ENCODE results near the gene GAN. TPM values are rescaled to one million over a fixed set of nuclear protein-coding genes. Genes with fewer than 3 reads are reported as not detected.

Gene GAN
- total and polyA plus RNA-seq, 9 of the 15 experiments (the other 6 are each of a cell fraction or from before 2014, with no cell fraction given), result 0.83 to 15.1 (median 5.2) TPM

GRCh38 chr16:81327011-81327410 is 12.2 kb downstream of the GAN start:
- no peak for TF ChIP-seq TAF9B (IDR thresholded peaks at IDR 0.05; ENCODE audit: partially characterized antibody)
- Histone ChIP-seq H3K27ac (ENCODE audit: extremely low read depth, low read depth, low read length) (no peak overlapping the region), H3K36me3 (ENCODE audit: control insufficient read depth, insufficient read depth, low read length) (peaks cover 8% of the 10 kb centered on the region; the same call in 2 of the 3 replicates), H3K9me3 (replicated peaks; ENCODE audit: control insufficient read depth, insufficient read depth, low read depth, low read length) (no peaks in the 10 kb centered on the region), H3K9ac (ENCODE audit: insufficient read depth in 1 of 2, low read depth in 2 of 2, low read length in 2 of 2) (no peak overlapping the region), H3K27me3 (ENCODE audit: control insufficient read depth in 2 of 2, insufficient read depth in 2 of 2, low read length in 2 of 2) (no peaks in the 10 kb centered on the region), H4K20me1 (replicated peaks; ENCODE audit: control insufficient read depth, insufficient read depth, low read length) (peaks cover 9% of the 10 kb centered on the region; the same call in 1 of the 2 replicates), H3K9me1 (ENCODE audit: control insufficient read depth, insufficient read depth, low read length) (no peaks in the 10 kb centered on the region), H3K4me1 (replicated peaks in 1 of 2; ENCODE audit: control insufficient read depth in 2 of 2, insufficient read depth in 2 of 2, low read length in 2 of 2) (no peaks in the 10 kb centered on the region), H3K4me2 (ENCODE audit: insufficient read depth, low read length) (no peak overlapping the region), H3K79me2 (ENCODE audit: control insufficient read depth, insufficient read depth, low read length) (peaks cover 28% of the 10 kb centered on the region), H3K4me3 (no peak overlapping the region), H2AFZ (ENCODE audit: low read depth, low read length) (no peak overlapping the region)
- intact Hi-C loops (cut with micrococcal nuclease), result no loop called here
- FAIRE-seq, result no peak
- ChIA-PET POLR2A (interaction anchor here (0.6 to 1.8 kb wide), 5 partner anchors 8 to 571 kb away, joined by 3 to 5 read pairs (median 3); partner anchors contain the start of gene GAN), CTCF (ENCODE audit: low intra/inter-chr PET ratio) (no interaction called here)
- no peak for DNase-seq (ENCODE audit: extremely low read depth in 1 of 4, low spot score in 3 of 4)
- no peak for ATAC-seq
- 78% methylated on average over 5 of the region's 5 CpGs for WGBS (ENCODE audit: insufficient coverage, low coverage, missing lambda C conversion rate)
- in situ Hi-C loops (cut with MboI), result no loop called here
- no TSS peak for BruUV-seq (replicated peaks)

- WGBS (ENCODE audit: insufficient coverage, low coverage, missing lambda C conversion rate), result 72% methylated on average over 8 of the region's 8 CpGs
Measured at GRCh38 chr16:81327447-81328196, 12.9 kb downstream of the GAN start.

More at GRCh38 chr16:81327447-81328196, 12.9 kb downstream of the GAN start:
- Histone ChIP-seq H2AFZ (ENCODE audit: low read depth, low read length) (no peak overlapping the region), H3K4me2 (ENCODE audit: insufficient read depth, low read length) (no peak overlapping the region), H3K27ac (ENCODE audit: extremely low read depth, low read depth, low read length) (no peak overlapping the region), H3K4me3 (no peak overlapping the region), H3K27me3 (ENCODE audit: control insufficient read depth in 2 of 2, insufficient read depth in 2 of 2, low read length in 2 of 2) (no peaks in the 10 kb centered on the region), H3K9me1 (ENCODE audit: control insufficient read depth, insufficient read depth, low read length) (no peaks in the 10 kb centered on the region), H3K9me3 (replicated peaks; ENCODE audit: control insufficient read depth, insufficient read depth, low read depth, low read length) (no peaks in the 10 kb centered on the region), H3K36me3 (ENCODE audit: control insufficient read depth, insufficient read depth, low read length) (peaks cover 8% of the 10 kb centered on the region; the same call in 2 of the 3 replicates), H3K4me1 (replicated peaks in 1 of 2; ENCODE audit: control insufficient read depth in 2 of 2, insufficient read depth in 2 of 2, low read length in 2 of 2) (no peaks in the 10 kb centered on the region), H3K9ac (ENCODE audit: insufficient read depth in 1 of 2, low read depth in 2 of 2, low read length in 2 of 2) (no peak overlapping the region), H4K20me1 (replicated peaks; ENCODE audit: control insufficient read depth, insufficient read depth, low read length) (peaks cover 9% of the 10 kb centered on the region; the same call in 1 of the 2 replicates), H3K79me2 (ENCODE audit: control insufficient read depth, insufficient read depth, low read length) (peaks cover 23% of the 10 kb centered on the region; the same call in 2 of the 3 replicates)
- CTCF ChIA-PET (ENCODE audit: low intra/inter-chr PET ratio), result no interaction called here
- in situ Hi-C loops (cut with MboI), result no loop called here
- TF ChIP-seq E2F5 (CRISPR knock-in tag; IDR thresholded peaks at IDR 0.05), result no peak
- peak; percentile 46 for TF ChIP-seq ZNF316 (IDR thresholded peaks at IDR 0.05)
- no peak for TF ChIP-seq CTCFL (IDR thresholded peaks at IDR 0.05; ENCODE audit: borderline replicate concordance, insufficient read depth, low read depth, low read length, poor library complexity, severe bottlenecking)
- peak; percentile 11; the same call in 1 of the 2 replicates for TF ChIP-seq C11orf30 (IDR thresholded peaks at IDR 0.05; ENCODE audit: low read depth)
- no peak for TF ChIP-seq ETS2 (tag; IDR thresholded peaks at IDR 0.05; ENCODE audit: borderline replicate concordance, poor library complexity, severe bottlenecking)
- no peak for TF ChIP-seq ZFP1 (CRISPR knock-in tag; IDR thresholded peaks at IDR 0.05)
- POLR2A ChIA-PET, result interaction anchor here (0.6 to 1.8 kb wide), 6 partner anchors 9 to 570 kb away, joined by 3 to 5 read pairs (median 4); partner anchors contain the start of gene GAN
- FAIRE-seq (no peak), DNase-seq (ENCODE audit: extremely low read depth in 1 of 4, low spot score in 3 of 4) (no peak), ATAC-seq (no peak)
- BruUV-seq (replicated peaks), result no TSS peak
- intact Hi-C loops (cut with micrococcal nuclease), result no loop called here
